HepG2 (cell line): ENCODE measurements around the gene MGAT4D. TPM values are rescaled to one million over a fixed set of nuclear protein-coding genes. Genes with fewer than 3 reads are reported as not detected.

Experiments used
- ARID3A ChIP-seq: IDR thresholded peaks from 2 replicates; pipeline ENCODE4 v1.6.1; 2012; ENCODE audit warnings: low read depth, low read length, improper control_type of control experiment
- BCL3 ChIP-seq: sonication (generic); formaldehyde crosslinking; IDR thresholded peaks from 2 replicates; pipeline ENCODE4 v1.5.1; 2020; ENCODE audit warnings: mild to moderate bottlenecking, missing genetic modification reagents, moderate library complexity
- FOXK1 ChIP-seq: sonication (generic); formaldehyde crosslinking; IDR thresholded peaks from 2 replicates; pipeline ENCODE4 v1.4.0; 2020; ENCODE audit warnings: low read depth, missing genetic modification reagents, borderline replicate concordance
- GMEB2 ChIP-seq: IDR thresholded peaks from 2 replicates; pipeline ENCODE4 v1.6.1; 2016; ENCODE audit warnings: missing biosample characterization, missing genetic modification reagents, low read depth
- HMG20A ChIP-seq: IDR thresholded peaks from 2 replicates; pipeline ENCODE4 v1.6.1; 2016; ENCODE audit warnings: borderline replicate concordance
- HOXA3 ChIP-seq: sonication (generic); formaldehyde crosslinking; IDR thresholded peaks from 2 replicates; pipeline ENCODE4 v1.5.0; 2020; ENCODE audit warnings: missing genetic modification reagents
- HOXA9 ChIP-seq: sonication (generic); formaldehyde crosslinking; IDR thresholded peaks from 2 replicates; pipeline ENCODE4 v1.8.1; 2022; ENCODE audit warnings: missing genetic modification reagents, mild to moderate bottlenecking, moderate library complexity, borderline replicate concordance
- PCBP1 ChIP-seq: fragments of 200-400 bp; formaldehyde crosslinking; IDR thresholded peaks from 2 replicates; pipeline ENCODE4 v1.6.1; 2017; ENCODE audit warnings: mild to moderate bottlenecking, low read depth, low read length, borderline replicate concordance
- RAD51 ChIP-seq: fragments of 450-650 bp; IDR thresholded peaks from 2 replicates; pipeline ENCODE4 v1.6.1; 2016; ENCODE audit warnings: borderline replicate concordance
- SRSF9 ChIP-seq: fragments of 200-400 bp; formaldehyde crosslinking; IDR thresholded peaks from 2 replicates; pipeline ENCODE4 v1.6.1; 2018; ENCODE audit warnings: borderline replicate concordance, mild to moderate bottlenecking, low read depth, low read length; ENCODE audit not compliant: insufficient read depth, poor library complexity, severe bottlenecking
- TP53 ChIP-seq: sonication (generic); formaldehyde crosslinking; conservative IDR thresholded peaks from 2 replicates; pipeline ENCODE4 v1.4.0; 2020; ENCODE audit warnings: missing genetic modification reagents
- ZBTB1 ChIP-seq: sonication (generic); formaldehyde crosslinking; IDR thresholded peaks from 2 replicates; pipeline ENCODE4 v1.4.0; 2020; ENCODE audit warnings: missing genetic modification reagents, borderline replicate concordance
- ZFP91 ChIP-seq: sonication (generic); formaldehyde crosslinking; IDR thresholded peaks from 2 replicates; pipeline ENCODE4 v1.9.0; 2022; ENCODE audit warnings: missing genetic modification reagents, mild to moderate bottlenecking, borderline replicate concordance
- ZNF17 ChIP-seq: sonication (generic); formaldehyde crosslinking; IDR thresholded peaks from 2 replicates; pipeline ENCODE4 v1.5.0; 2020; ENCODE audit warnings: mild to moderate bottlenecking, missing genetic modification reagents
- ZNF234 ChIP-seq: sonication (generic); formaldehyde crosslinking; conservative IDR thresholded peaks from 2 replicates; pipeline ENCODE4 v1.5.1; 2020; ENCODE audit warnings: mild to moderate bottlenecking, missing genetic modification reagents
- ZNF24 ChIP-seq: fragments of 450-650 bp; IDR thresholded peaks from 2 replicates; pipeline ENCODE4 v1.6.1; 2017; ENCODE audit warnings: antibody characterized with exemption, mild to moderate bottlenecking
- ZNF382 ChIP-seq: sonication (generic); formaldehyde crosslinking; IDR thresholded peaks from 2 replicates; pipeline ENCODE4 v1.5.0; 2020; ENCODE audit warnings: missing genetic modification reagents, mild to moderate bottlenecking, borderline replicate concordance
- ZNF501 ChIP-seq: sonication (generic); formaldehyde crosslinking; IDR thresholded peaks from 2 replicates; pipeline ENCODE4 v1.5.1; 2020; ENCODE audit warnings: mild to moderate bottlenecking, moderate library complexity, missing genetic modification reagents
- ZNF577 ChIP-seq: sonication (generic); formaldehyde crosslinking; IDR thresholded peaks from 2 replicates; pipeline ENCODE4 v1.4.0; 2020; ENCODE audit warnings: mild to moderate bottlenecking, low read depth, missing genetic modification reagents, borderline replicate concordance
- ZZZ3 ChIP-seq: sonication (generic); formaldehyde crosslinking; IDR thresholded peaks from 2 replicates; pipeline ENCODE4 v1.4.0; 2020; ENCODE audit warnings: missing genetic modification reagents, mild to moderate bottlenecking, borderline replicate concordance
- polyA plus RNA-seq, 8 experiments: library from polyadenylated mRNA; depleted of rRNA in 3 of 8; stranded (reverse) in 7 of 8; unstranded in 1 of 8; fragments of >200 nt; fragmentation: Illumina TruSeq in 4 of 8; extraction: Trizol in 4 of 8; gene quantifications; 2 replicates each; pipeline versions ENCODE4 v1.2.1 to v1.2.3, GENCODE V29; 2011 to 2016; ENCODE audit warnings: low read depth in 4 of 8, missing spikeins in 1 of 8, mixed read lengths in 1 of 8; ENCODE audit not compliant: insufficient read depth in 1 of 8
- total RNA-seq, 5 experiments: library from RNA; depleted of rRNA; stranded (reverse); fragments of >200 nt; fragmentation: Illumina TruSeq; extraction: Trizol; gene quantifications; 2 replicates each; pipeline ENCODE4 v1.2.3, GENCODE V29; 2016; ENCODE audit warnings: low read depth in 1 of 5
- TF ChIP-seq, protein P1 (sequence below): fragments of 450-650 bp; IDR thresholded peaks from 2 replicates; pipeline ENCODE4 v1.6.1; 2016

The MGAT4D gene
- total and polyA plus RNA-seq, 2 of the 13 experiments (the other 11 are each of a cell fraction or from before 2014, with no cell fraction given): not detected

DNA sequence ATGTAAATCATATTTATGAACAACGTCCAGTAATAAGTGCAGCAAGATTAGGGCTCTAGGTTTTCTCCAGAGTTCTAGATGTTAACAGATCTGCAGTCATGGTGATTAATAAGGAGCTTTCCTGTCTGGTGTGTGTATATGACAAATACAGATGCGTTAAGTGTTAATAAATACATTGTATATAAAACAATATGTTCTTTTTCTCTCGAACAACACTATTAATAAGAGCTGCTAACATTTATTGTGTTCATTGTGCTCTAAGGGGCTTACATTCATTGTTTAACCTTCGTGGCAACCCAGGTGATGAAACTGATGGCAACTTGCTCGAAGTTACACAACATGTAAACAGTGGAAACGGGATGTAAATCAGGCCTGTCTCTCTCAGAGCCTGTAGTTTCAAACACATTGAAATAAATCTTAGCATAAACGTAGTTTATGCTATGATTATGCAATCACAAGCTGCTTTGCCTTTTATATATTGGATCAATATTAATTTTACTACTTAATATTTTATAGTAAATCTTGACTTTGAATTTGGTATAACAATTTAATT lies 70.1 kb downstream of the MGAT4D start (continued):
- TF ChIP-seq ARID3A (peak; percentile 46; the same call in 1 of the 2 replicates), GMEB2 (CRISPR knock-in tag) (no peak), FOXK1 (CRISPR knock-in tag) (peak; percentile 96; the same call in 1 of the 2 replicates), ZNF577 (CRISPR knock-in tag) (no peak), HOXA9 (CRISPR knock-in tag) (no peak), RAD51 (no peak), HMG20A (CRISPR knock-in tag) (peak; percentile 24; the same call in 1 of the 2 replicates), BCL3 (CRISPR knock-in tag) (no peak), ZNF382 (CRISPR knock-in tag) (no peak), ZZZ3 (CRISPR knock-in tag) (no peak), ZNF17 (CRISPR knock-in tag) (no peak), TP53 (0 out of 2 replicates have a peak, but pooled peaks have one; percentile 19), ZFP91 (CRISPR knock-in tag) (no peak), ZNF234 (CRISPR knock-in tag) (no peak), ZNF501 (CRISPR knock-in tag) (no peak), HOXA3 (CRISPR knock-in tag) (no peak), ZBTB1 (no peak), ZNF24 (no peak), PCBP1 (no peak), SRSF9 (no peak)
- TF ChIP-seq, protein P1, sequence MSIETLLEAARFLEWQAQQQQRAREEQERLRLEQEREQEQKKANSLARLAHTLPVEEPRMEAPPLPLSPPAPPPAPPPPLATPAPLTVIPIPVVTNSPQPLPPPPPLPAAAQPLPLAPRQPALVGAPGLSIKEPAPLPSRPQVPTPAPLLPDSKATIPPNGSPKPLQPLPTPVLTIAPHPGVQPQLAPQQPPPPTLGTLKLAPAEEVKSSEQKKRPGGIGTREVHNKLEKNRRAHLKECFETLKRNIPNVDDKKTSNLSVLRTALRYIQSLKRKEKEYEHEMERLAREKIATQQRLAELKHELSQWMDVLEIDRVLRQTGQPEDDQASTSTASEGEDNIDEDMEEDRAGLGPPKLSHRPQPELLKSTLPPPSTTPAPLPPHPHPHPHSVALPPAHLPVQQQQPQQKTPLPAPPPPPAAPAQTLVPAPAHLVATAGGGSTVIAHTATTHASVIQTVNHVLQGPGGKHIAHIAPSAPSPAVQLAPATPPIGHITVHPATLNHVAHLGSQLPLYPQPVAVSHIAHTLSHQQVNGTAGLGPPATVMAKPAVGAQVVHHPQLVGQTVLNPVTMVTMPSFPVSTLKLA: no peak
